Endothelial cell (in vitro differentiated cells): ENCODE results near the gene UNKL. TPM values are rescaled to one million over a fixed set of nuclear protein-coding genes. Genes with fewer than 3 reads are reported as not detected.

Experiments used
- DNase-seq: peaks from one replicate; pipeline ENCODE4 v3.0.0; 2021; ENCODE audit warnings: low spot score
- H3K27ac Mint-ChIP-seq: one replicate; pipeline ENCODE4 v1.8.0; 2021; ENCODE audit warnings: mixed read lengths, inconsistent platforms; ENCODE audit not compliant: unreplicated experiment
- H3K27me3 Mint-ChIP-seq: one replicate; pipeline ENCODE4 v1.8.0; 2021; ENCODE audit warnings: mild to moderate bottlenecking, moderate library complexity, mixed read lengths, inconsistent platforms; ENCODE audit not compliant: unreplicated experiment
- H3K36me3 Mint-ChIP-seq: one replicate; pipeline ENCODE4 v1.8.0; 2021; ENCODE audit warnings: mild to moderate bottlenecking, low read depth, mixed read lengths, inconsistent platforms; ENCODE audit not compliant: unreplicated experiment
- H3K4me1 Mint-ChIP-seq: one replicate; pipeline ENCODE4 v1.8.0; 2021; ENCODE audit warnings: mild to moderate bottlenecking, mixed read lengths, inconsistent platforms; ENCODE audit not compliant: unreplicated experiment
- H3K4me3 Mint-ChIP-seq: one replicate; pipeline ENCODE4 v1.8.0; 2021; ENCODE audit warnings: mild to moderate bottlenecking, mixed read lengths, inconsistent platforms; ENCODE audit not compliant: unreplicated experiment
- H3K9me3 Mint-ChIP-seq: one replicate; pipeline ENCODE4 v1.8.0; 2021; ENCODE audit warnings: mixed read lengths, inconsistent platforms; ENCODE audit not compliant: unreplicated experiment
- CTCF ChIP-seq: fragments of 200-600 bp; sonication (generic); IDR thresholded peaks from one replicate; pipeline ENCODE4 v1.5.0; 2021; ENCODE audit warnings: antibody characterized with exemption; ENCODE audit not compliant: unreplicated experiment
- total RNA-seq: library from RNA; stranded (reverse); fragmentation: NEBNext Ultra II Directional; extraction: Animal tissue kit (Norgen Biotek cat#: 25700); gene quantifications from one replicate; pipeline ENCODE4 v1.2.1, GENCODE V29; 2021; ENCODE audit not compliant: unreplicated experiment

UNKL gene
- total RNA-seq, 1 donor from 2014 or later, result 30.3 TPM

- no peak overlapping the region for H3K27ac Mint-ChIP-seq
- H3K4me3 Mint-ChIP-seq, result no peak overlapping the region
- DNase-seq, result no peak
- no peaks in the 10 kb centered on the region for H3K4me1 Mint-ChIP-seq
- no peak for TF ChIP-seq CTCF
- H3K9me3 Mint-ChIP-seq, result no peaks in the 10 kb centered on the region
- peaks cover 2% of the 10 kb centered on the region for H3K27me3 Mint-ChIP-seq
- H3K36me3 Mint-ChIP-seq, result peaks cover 9% of the 10 kb centered on the region
Measured at GRCh38 chr16:1455190-1456171, 41.0 kb upstream of the UNKL start.

GRCh38 chr16:1454561-1454960 is 40.1 kb upstream of the UNKL start:
- Mint-ChIP-seq H3K4me1 (no peaks in the 10 kb centered on the region), H3K36me3 (peaks cover 9% of the 10 kb centered on the region), H3K27me3 (peaks cover 2% of the 10 kb centered on the region), H3K4me3 (no peak overlapping the region), H3K9me3 (no peaks in the 10 kb centered on the region), H3K27ac (no peak overlapping the region)
- no peak for TF ChIP-seq CTCF
- DNase-seq, result no peak

DNA sequence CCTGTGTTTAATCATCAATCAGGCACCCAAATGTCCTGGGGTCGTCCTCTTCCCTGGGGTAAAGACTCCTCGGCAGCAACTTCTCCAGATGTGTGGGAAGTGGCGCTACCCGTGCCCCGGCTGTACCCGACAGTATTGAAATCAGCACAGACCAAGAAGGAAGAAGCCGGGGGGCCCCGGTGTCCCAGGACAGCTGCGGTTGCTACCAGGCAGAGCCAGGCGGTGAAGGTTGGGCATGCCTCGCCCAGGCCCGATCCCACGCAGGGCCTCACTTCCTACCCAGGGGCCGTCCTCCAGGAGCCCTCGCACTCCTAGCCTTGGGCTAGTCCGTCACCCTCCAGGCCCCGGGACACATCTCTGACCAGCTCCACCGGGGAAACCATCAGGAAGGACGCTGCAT is 38.8 kb upstream of the UNKL start:
- DNase-seq, result no peak
- H3K4me1 Mint-ChIP-seq, result no peaks in the 10 kb centered on the region
- H3K27me3 Mint-ChIP-seq, result peaks cover 9% of the 10 kb centered on the region
- no peak overlapping the region for H3K4me3 Mint-ChIP-seq
- H3K9me3 Mint-ChIP-seq, result no peaks in the 10 kb centered on the region
- TF ChIP-seq CTCF, result no peak
- H3K27ac Mint-ChIP-seq, result no peak overlapping the region
- H3K36me3 Mint-ChIP-seq, result peaks cover 9% of the 10 kb centered on the region

GRCh38 chr16:1452530-1452929 is 38.0 kb upstream of the UNKL start:
- Mint-ChIP-seq H3K4me3 (no peak overlapping the region), H3K4me1 (no peaks in the 10 kb centered on the region), H3K36me3 (peaks cover 9% of the 10 kb centered on the region), H3K9me3 (no peaks in the 10 kb centered on the region), H3K27me3 (peaks cover 10% of the 10 kb centered on the region), H3K27ac (no peak overlapping the region)
- no peak for DNase-seq
- TF ChIP-seq CTCF, result no peak

- Mint-ChIP-seq H3K4me1 (no peaks in the 10 kb centered on the region), H3K27me3 (peaks cover 10% of the 10 kb centered on the region)
Measured at GRCh38 chr16:1451702-1452392, 37.3 kb upstream of the UNKL start.

More at GRCh38 chr16:1451702-1452392, 37.3 kb upstream of the UNKL start:
- peaks cover 9% of the 10 kb centered on the region for H3K36me3 Mint-ChIP-seq
- H3K9me3 Mint-ChIP-seq, result no peaks in the 10 kb centered on the region
- no peak overlapping the region for H3K27ac Mint-ChIP-seq
- DNase-seq, result no peak
- TF ChIP-seq CTCF, result no peak
- peak overlapping the region; percentile 60 for H3K4me3 Mint-ChIP-seq
